ENCODE measurements around the gene ODF4.
"Not testable (repeated sequence)": the region's sequence is repeated elsewhere in the genome, so short reads cannot be mapped to it uniquely, and the experiment has no call there.

The ODF4 gene

GRCh38 chr17:8326511-8327302 lies 12.9 kb upstream of the ODF4 start:
- DNase-seq (ENCODE audit: low read depth) = peak; percentile 2

DNA sequence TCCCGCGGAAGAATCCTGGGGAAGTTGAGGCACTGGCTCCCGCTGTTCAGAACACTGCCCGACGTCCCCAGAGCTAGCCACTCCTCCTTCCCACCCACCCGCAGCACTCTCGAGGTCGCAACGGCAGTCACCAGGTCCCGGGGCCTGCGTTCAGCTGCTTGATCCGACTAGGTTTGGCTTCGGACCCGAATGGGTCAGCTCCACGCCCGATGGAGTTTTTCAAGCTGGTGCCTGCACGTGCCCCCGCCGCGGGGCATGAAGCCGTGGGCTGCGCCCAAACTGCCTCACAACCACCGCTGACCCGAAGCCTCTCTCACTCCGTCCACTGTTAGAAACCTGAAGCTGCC lies 12.4 kb upstream of the ODF4 start:
- DNase-seq (ENCODE audit: low read depth) = no peak

DNA sequence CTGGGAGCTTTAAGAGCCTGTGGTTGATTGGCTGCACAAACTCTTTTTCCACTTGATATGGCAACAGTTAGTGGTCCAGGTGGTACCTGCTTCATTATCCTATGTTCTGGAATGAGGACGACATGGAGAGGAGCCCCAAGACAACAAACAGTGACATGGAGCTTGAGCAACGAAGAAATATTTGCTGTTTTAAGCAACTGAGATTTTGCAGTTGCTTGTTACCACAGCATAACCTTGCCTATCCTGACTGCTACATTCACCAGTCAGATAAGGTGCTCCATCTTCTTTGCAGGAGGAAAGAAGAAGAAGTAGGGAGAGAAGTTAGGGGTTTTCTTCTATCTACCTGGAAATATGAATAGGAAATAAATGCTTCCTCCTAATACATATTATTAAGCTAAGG lies 7.5 kb upstream of the ODF4 start:
- no peak for DNase-seq (ENCODE audit: low read depth)

DNA sequence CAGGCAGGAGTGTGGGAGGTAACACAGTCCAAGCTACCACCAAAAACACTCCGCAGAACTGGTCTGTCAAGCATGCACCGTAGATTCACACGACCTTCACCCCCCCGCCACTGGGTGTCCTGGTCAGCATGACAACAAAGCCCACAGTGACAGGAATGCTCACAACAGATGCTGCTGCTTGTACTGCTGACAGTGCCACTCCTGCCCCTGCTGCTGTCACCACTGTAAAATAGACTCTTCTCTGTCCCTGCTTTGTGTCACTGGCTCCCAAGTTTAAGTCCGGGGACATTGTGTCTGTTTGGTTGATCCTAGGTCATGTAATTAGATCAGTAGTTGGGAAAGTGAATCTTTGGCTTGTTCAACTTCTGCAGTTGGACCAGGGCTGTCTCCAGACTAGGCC lies 7.0 kb upstream of the ODF4 start:
- DNase-seq (ENCODE audit: low read depth) = no peak

GRCh38 chr17:8333281-8333680 lies 6.4 kb upstream of the ODF4 start:
- DNase-seq (ENCODE audit: low read depth) = no peak

- DNase-seq (ENCODE audit: low read depth) = no peak
Measured at GRCh38 chr17:8337802-8338752, 1.6 kb upstream of the ODF4 start.

DNA sequence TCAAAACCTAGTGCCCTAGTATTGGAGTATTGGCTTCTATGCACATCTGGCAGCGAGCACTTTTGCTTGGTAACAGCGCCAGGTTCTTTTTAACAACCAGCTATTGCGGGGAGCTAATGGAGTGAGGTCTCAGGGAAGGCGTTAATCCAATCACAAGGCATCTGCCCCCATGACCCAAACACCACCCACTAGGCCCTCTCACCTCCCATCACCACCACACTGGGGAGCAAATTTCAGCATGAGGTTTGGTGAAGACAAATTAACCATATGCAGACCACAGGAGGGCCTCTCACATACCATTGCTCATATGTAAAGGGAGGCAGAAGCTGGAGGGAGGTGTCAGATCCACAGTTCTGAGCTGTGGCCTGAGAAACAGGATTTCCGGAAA lies 893 bp upstream of the ODF4 start:
- DNase-seq (ENCODE audit: low read depth) = no peak

- no peak for DNase-seq (ENCODE audit: low read depth)
Measured at GRCh38 chr17:8341456-8341855, 1.8 kb downstream of the ODF4 start.

GRCh38 chr17:8345052-8345690 lies 5.5 kb downstream of the ODF4 start:
- DNase-seq (ENCODE audit: low read depth) = no peak

DNA sequence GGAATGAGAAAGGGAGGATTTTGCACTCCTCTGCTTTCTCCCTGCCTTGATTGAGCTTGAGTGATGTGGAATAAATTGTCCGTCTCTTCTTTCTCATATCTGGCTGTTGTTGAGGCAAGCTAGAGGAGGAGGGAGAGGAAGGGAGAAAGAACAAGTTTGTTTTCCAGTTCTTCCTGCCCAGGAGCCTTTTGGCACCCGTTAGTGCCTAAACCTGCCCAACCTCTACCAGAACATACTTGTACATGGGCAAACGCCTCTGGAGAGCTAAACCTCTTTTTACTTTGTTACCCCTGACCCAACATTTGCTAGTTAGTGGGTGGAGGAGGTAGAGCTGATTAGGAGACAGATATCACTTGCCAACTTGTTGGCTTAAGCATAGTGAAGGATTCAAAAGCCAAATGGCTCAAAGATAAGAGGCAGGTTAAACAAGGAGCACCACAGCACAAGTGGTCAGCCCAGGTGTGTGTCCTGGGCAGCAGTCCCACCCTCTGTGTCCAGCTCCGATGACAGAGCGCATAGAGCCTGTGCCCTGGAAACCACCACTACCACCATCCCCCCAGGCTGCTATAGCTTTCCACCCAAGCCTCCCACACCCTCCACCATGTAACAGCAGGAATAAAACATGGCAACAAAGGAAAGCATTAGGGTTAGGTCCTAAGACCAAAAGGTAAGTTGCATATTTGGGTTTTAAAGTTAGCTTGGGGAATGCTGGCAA lies 6.5 kb downstream of the ODF4 start:
- no peak for DNase-seq (ENCODE audit: low read depth)

DNA sequence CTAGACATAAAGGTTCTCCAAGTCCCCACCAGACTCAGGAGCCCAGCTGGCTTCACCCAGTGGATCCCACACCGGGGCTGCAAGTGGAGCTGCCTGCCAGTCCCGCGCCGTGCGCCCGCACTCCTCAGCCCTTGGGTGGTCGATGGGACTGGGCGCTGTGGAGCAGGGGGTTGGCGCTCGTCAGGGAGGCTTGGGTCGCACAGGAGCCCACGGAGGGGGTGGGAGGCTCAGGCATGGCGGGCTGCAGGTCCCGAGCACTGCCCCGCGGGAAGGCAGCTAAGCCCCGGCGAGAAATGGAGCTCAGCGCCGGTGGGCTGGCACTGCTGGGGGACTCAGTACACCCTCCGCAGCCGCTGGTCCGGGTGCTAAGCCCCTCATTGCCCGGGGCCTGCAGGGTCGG lies 7.4 kb downstream of the ODF4 start:
- not testable (repeated sequence) for DNase-seq (ENCODE audit: low read depth)

DNA sequence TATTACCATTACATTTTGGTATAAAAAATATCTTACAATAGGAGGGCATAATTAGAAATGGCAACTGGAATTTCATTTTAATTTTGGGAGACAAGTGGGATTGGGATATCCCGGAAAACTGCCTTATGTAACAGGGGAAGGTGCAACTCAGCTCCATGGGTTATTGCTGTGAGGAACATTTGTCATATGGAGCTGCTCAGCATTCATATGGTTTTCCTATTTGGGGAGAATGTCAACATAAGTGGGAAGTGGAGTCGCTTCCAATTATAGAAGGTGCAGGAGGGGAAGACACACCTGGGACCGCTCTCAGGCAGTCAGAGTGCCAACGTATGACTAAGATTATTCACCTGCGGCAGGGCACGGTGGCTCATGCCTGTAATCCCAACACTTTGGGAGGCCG lies 10.7 kb downstream of the ODF4 start:
- no peak for DNase-seq (ENCODE audit: low read depth)

GRCh38 chr17:8353736-8354135 lies 14.1 kb downstream of the ODF4 start:
- DNase-seq (ENCODE audit: low read depth) = no peak

- no peak for DNase-seq (ENCODE audit: low read depth)
Measured at GRCh38 chr17:8354236-8354635, 14.6 kb downstream of the ODF4 start.

DNA sequence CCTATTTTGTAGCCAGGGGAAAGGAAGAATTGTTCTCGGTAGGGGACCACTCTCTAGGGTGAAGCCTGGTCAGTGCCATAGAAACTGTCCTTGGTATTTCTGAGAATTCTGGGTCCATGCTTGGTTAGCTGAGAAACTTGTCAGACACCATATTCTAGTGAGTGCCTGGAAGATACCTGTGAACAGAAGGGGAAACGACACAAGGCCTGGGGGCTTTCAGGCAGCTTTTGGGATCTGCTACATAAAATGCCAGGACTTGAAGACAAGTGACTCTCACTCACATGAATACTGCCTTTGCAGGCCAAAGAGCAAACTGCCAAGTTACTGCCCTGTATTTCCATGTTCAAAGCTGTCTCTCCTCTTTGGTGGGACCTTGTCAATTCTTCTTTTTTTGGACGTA lies 18.3 kb downstream of the ODF4 start:
- no peak for DNase-seq (ENCODE audit: low read depth)

GRCh38 chr17:8359769-8360168 lies 20.1 kb downstream of the ODF4 start:
- DNase-seq (ENCODE audit: low read depth) = no peak

DNA sequence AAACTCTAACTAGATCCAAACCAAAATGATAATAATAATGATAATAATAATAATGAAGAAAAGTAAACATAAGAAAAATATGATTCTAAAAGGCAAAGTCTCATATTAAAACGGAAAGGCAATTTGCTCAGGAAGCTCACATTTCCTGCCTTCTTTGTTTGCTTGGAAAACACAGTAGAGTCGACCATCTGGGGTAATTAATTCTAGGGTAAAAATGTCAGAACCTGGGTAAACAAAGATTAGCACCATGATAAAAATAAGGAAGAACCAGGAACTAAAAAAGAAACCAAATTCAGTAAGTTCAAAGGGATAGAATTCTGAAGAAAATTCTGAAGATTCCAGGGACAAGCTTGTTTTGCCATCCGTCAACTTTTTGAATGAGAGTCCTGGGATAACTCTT lies 20.6 kb downstream of the ODF4 start:
- DNase-seq (ENCODE audit: low read depth) = no peak

DNA sequence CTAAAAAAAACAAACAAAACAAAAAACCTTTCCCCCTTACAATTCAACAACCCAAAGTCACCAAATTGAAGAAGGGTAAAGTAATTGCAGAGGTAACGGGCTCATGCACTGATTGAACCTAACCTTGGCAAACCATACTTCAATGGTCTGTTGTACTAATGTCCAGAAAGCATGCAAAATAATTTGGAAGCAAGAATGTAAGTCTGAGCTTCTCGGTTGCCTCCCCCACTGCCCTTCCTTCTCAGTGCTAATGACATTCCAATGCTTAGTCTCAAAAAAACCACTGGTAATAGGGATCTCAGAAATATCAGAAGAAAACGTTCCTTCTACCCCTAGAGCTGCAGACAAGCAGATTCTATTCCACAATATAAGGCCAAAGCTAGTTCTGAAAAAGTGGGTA lies 21.1 kb downstream of the ODF4 start:
- DNase-seq (ENCODE audit: low read depth) = no peak

- no peak for DNase-seq (ENCODE audit: low read depth)
Measured at GRCh38 chr17:8362651-8363332, 23.2 kb downstream of the ODF4 start.

DNA sequence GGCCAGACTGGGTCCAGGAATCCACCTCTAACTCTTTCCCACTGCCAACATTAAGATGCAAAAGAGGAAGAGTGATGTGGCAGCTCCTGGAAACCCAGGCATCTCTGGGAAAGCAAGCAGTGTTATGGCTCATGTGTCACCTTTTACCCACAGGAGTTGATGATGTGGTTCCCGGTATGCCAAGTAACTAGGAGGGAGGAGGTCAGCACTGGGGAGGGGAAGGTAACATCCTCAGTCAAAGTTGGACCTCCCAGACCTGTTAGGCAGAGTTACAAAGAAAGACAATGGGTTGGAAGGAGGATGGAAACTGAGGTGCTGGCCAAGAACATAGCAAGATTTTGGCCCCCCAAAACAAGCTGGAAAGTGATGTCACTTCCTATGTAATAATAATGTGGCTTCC lies 25.5 kb downstream of the ODF4 start:
- DNase-seq (ENCODE audit: low read depth) = no peak

GRCh38 chr17:8366231-8366630 lies 26.6 kb downstream of the ODF4 start:
- DNase-seq (ENCODE audit: low read depth) = no peak

GRCh38 chr17:8368193-8368592 lies 28.6 kb downstream of the ODF4 start:
- DNase-seq (ENCODE audit: low read depth) = no peak
